Esophagus (tissue), 2 donors: ENCODE measurements around the gene KLHDC1. TPM values are rescaled to one million over a fixed set of nuclear protein-coding genes. Genes with fewer than 3 reads are reported as not detected.
"Not testable (repeated sequence)": the region's sequence is repeated elsewhere in the genome, so short reads cannot be mapped to it uniquely, and the experiment has no call there.

Experiments used
- H3K27ac ChIP-seq, 2 donors: one replicate each; pipeline ENCODE4 v1.5.1; 2013; ENCODE audit warnings: low read depth in 2 of 2, mild to moderate bottlenecking in 2 of 2, inconsistent platforms in 1 of 2, low read length in 1 of 2, moderate library complexity in 1 of 2
- H3K27me3 ChIP-seq, 2 donors: one replicate each; pipeline ENCODE4 v1.6.1; 2013; ENCODE audit warnings: low read length in 2 of 2, control low read depth in 1 of 2, mild to moderate bottlenecking in 1 of 2; ENCODE audit not compliant: insufficient read depth in 2 of 2, control insufficient read depth in 1 of 2
- H3K36me3 ChIP-seq, 2 donors: one replicate each; pipeline ENCODE4 v1.6.1; 2013; ENCODE audit warnings: low read length in 1 of 2; ENCODE audit not compliant: control insufficient read depth in 2 of 2, insufficient read depth in 2 of 2
- H3K4me1 ChIP-seq, 2 donors: one replicate each; pipeline ENCODE4 v1.6.1; 2013; ENCODE audit warnings: low read length in 1 of 2; ENCODE audit not compliant: control insufficient read depth in 2 of 2, insufficient read depth in 2 of 2
- H3K4me3 ChIP-seq, 2 donors: one replicate each; pipeline ENCODE4 v1.5.1; 2013; ENCODE audit warnings: low read length in 2 of 2, mild to moderate bottlenecking in 2 of 2, low read depth in 1 of 2, moderate library complexity in 1 of 2
- H3K9me3 ChIP-seq, 2 donors: one replicate each; pipeline ENCODE4 v1.6.1; 2013; ENCODE audit warnings: mild to moderate bottlenecking in 2 of 2, low read depth in 1 of 2, low read length in 1 of 2, moderate library complexity in 1 of 2; ENCODE audit not compliant: control insufficient read depth in 2 of 2, insufficient read depth in 1 of 2
- WGBS, 2 donors: extraction: QIAGEN DNeasy Blood & Tissue Kit; methylation state at CpG; one replicate each; pipeline ENCODE4 v1.1.7; 2013; 5-methylcytosine and 5-hydroxymethylcytosine counted together
- polyA plus RNA-seq, 2 donors: library from polyadenylated mRNA; stranded (reverse); fragments of 200-250 nt; gene quantifications; one replicate each; pipeline ENCODE4 v1.2.3, GENCODE V29; 2013
- donor health status: healthy with polysubstance abuse.
- donor health status: Bipolar disorder and iron deficiency.

KLHDC1 gene
- polyA plus RNA-seq, 2 donors: 1.0 to 2.3 TPM

DNA sequence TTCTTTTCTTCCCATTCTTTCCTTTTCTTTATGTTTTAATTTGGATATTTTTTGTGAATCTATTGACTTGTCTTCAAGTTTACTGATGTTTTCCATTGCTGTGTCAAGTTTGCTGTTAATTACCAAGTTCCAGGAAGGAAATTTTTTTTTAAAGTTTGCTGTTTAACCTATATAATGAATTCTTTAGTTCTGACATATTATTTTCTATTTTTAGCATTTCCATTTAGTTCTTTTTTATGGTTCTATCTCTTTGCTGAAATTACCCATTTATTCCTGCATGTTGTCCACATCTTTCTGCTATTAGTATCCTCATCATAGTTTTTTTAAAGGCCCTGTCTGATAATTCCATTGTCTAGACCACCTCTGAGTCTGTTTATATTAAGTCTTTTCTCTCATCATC, 27.8 kb downstream of the KLHDC1 start:
- Histone ChIP-seq H3K4me1 (no peaks in the 10 kb centered on the region), H3K4me3 (no peak overlapping the region), H3K9me3 (no peaks in the 10 kb centered on the region), H3K27me3 (no peaks in the 10 kb centered on the region), H3K36me3 (no peaks in the 10 kb centered on the region), H3K27ac (no peak overlapping the region)

DNA sequence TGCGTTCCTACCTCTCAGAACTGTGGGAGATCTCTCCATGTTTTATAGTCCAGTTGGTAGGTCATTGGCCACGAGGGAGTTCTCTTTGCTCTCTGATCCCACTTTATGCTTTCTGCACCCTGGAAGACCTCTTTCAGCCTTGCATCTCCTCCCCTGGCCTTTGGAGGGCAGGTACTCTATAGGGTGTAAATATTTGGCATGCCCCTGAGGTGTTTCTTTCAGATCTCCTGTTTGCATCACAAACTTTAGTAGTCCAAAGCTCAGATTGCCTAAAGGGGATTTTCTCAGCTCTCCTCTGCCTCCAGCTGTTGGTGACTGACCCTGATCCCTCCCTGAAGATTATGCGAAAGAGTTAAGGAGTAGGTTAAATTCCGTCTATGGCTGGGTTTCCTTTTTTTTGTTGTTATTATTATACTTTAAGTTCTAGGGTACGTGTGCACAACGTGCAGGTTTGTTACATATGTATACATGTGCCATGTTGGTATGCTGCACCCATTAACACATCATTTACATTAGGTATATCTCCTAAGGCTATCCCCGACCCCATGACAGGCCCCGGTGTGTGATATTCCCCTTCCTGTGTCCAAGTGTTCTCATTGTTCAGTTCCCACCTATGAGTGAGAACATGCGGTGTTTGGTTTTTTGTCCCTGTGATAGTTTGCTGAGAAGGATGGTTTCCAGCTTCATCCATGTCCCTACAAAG, 29.0 kb downstream of the KLHDC1 start:
- H3K4me1 ChIP-seq: not testable (repeated sequence)
- WGBS, 2 donors: 86 to 90% methylated on average over 9 of the region's 9 CpGs

DNA sequence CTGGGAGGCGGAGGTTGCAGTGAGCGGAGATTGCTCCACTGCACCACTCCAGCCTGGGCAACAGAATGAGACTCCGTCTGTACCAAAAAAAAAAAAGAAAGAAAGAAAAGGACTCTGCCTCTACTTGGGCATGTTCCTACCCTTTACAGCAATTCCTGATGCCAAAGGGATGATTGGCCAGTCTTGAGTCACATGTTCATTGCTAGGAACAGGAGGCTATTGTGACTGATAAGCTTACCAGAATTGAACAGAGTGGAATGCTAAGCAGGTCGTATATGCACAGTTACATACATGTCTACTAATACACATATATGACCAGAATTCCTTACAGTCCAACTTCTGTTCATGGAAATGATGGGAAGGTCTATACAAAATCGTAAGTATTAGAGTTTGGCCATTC, 34.3 kb downstream of the KLHDC1 start:
- Histone ChIP-seq H3K36me3 (no peaks in the 10 kb centered on the region), H3K27ac (no peak overlapping the region), H3K27me3 (no peaks in the 10 kb centered on the region), H3K9me3 (no peaks in the 10 kb centered on the region), H3K4me3 (no peak overlapping the region), H3K4me1 (no peaks in the 10 kb centered on the region)
- WGBS, 2 donors: 80 to 91% methylated on average over 5 of the region's 5 CpGs

More for the DNA sequence above, 29.0 kb downstream of the KLHDC1 start:
- not testable (repeated sequence) for H3K36me3 ChIP-seq, H3K9me3 ChIP-seq, H3K4me3 ChIP-seq, H3K27me3 ChIP-seq, H3K27ac ChIP-seq

DNA sequence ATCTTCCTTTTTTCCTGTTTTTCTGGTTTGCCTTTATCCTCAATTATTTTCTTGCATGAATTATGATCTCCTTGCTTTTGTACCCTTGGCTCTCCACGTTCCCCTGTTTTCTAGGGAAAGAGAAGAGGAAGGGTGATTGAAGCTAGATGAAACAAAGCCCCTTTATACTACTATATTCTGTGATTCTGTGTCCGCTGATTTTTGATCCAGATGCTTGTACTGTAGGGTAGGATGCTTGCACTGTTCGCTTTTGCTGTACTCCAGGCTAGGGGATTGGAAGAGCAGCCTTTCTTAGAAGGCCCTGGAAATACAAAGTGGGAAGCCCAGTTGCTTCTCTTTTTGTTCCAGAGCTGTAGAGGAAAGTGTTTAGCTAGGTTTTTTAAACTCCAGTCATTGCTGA, 40.0 kb downstream of the KLHDC1 start:
- Histone ChIP-seq H3K9me3 (no peaks in the 10 kb centered on the region), H3K27ac (no peak overlapping the region), H3K4me1 (no peaks in the 10 kb centered on the region), H3K36me3 (peaks cover 0 to 6% of the 10 kb centered on the region in 2 donors), H3K27me3 (no peaks in the 10 kb centered on the region), H3K4me3 (no peak overlapping the region)
- 88 to 98% methylated on average over 3 of the region's 3 CpGs for WGBS, 2 donors

DNA sequence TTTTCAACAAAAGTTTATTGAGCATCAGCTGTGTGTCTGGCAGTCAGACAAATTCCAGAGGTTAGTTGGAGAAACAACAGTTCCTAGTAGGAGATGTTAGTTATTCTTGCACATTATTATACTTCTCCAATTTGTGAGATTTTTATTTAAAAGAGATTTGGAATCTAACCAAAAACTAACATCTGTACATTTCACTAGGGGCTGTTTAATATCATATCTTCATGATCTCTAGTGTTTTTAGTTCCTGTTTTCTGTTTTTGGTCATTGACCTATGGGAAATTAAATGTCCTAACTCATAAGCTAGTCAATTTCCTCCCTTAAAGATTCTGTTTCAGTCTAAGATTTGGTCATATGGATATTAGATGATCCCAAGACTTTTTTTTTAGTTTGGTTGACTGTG, 40.9 kb downstream of the KLHDC1 start:
- no peaks in the 10 kb centered on the region for H3K4me1 ChIP-seq
- H3K36me3 ChIP-seq: peaks cover 0 to 6% of the 10 kb centered on the region in 2 donors
- no peak overlapping the region for H3K4me3 ChIP-seq
- H3K9me3 ChIP-seq: no peaks in the 10 kb centered on the region
- H3K27me3 ChIP-seq: no peaks in the 10 kb centered on the region
- H3K27ac ChIP-seq: no peak overlapping the region

DNA sequence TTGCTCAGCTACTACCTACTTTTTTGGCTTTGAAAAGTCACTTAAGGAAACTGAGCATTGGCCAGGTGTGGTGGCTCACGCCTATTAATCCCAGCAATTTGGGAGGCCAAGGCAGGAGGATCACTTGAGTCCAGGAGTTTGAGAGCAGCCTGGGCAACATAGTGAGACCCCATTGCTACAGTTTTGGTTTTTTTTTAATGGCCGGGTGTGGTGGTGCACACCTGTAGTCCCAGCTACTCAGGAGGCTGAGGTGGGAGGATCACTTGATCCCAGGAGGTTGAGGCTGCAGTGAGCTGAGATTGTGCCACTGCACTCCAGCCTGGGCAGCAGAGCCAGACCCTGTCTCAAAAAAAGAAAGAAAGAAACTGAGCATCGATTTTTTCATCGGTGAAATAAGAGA, 42.7 kb downstream of the KLHDC1 start:
- H3K27me3 ChIP-seq, H3K9me3 ChIP-seq, H3K4me1 ChIP-seq, H3K4me3 ChIP-seq, H3K27ac ChIP-seq, H3K36me3 ChIP-seq: not testable (repeated sequence)
- 87 to 99% methylated on average over 4 of the region's 4 CpGs for WGBS, 2 donors

DNA sequence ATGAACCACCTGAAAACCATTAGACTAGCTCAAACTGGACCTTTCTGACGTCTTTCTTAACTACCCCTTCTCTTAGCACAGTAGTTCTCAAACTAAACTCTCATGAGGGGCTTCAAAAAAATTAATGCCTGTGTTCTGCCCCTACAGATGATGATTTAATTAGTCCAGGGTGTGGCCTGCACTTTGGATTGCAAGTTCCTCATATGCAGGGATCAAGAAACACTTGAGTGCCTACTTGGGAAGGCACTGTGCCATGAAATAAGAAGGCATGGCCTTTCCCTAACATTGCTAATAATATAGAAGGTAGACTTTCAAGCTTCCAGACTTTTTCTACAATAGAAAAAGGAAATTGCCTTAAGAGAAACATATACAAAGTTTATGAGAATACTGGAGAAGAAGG, 52.3 kb downstream of the KLHDC1 start:
- Histone ChIP-seq H3K27me3 (no peaks in the 10 kb centered on the region), H3K4me1 (no peaks in the 10 kb centered on the region), H3K36me3 (peaks cover 0 to 3% of the 10 kb centered on the region in 2 donors), H3K9me3 (no peaks in the 10 kb centered on the region), H3K4me3 (no peak overlapping the region), H3K27ac (no peak overlapping the region)
- 88 to 95% methylated on average over 1 of the region's 1 CpG for WGBS, 2 donors

DNA sequence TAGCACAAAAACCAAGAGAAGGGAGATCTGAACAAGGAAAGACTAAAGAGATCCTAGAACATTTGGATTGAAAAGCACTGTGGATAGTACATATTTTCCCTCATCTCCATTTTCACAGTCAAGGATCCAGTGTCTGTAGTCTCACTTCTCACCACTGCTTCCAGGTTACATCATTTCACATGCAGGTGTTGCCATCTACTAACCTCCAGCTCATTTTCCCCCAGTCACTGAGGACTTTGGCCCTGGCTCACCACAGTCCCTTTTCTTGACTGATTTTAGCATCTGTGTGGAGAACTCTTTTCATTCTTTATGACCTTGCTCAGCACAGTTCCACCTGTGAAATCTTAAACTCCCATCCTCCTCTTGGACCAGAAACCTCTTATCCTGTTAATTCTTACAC, 53.6 kb downstream of the KLHDC1 start:
- not testable (repeated sequence) for H3K4me3 ChIP-seq, H3K27ac ChIP-seq, H3K36me3 ChIP-seq, H3K4me1 ChIP-seq, H3K9me3 ChIP-seq, H3K27me3 ChIP-seq

DNA sequence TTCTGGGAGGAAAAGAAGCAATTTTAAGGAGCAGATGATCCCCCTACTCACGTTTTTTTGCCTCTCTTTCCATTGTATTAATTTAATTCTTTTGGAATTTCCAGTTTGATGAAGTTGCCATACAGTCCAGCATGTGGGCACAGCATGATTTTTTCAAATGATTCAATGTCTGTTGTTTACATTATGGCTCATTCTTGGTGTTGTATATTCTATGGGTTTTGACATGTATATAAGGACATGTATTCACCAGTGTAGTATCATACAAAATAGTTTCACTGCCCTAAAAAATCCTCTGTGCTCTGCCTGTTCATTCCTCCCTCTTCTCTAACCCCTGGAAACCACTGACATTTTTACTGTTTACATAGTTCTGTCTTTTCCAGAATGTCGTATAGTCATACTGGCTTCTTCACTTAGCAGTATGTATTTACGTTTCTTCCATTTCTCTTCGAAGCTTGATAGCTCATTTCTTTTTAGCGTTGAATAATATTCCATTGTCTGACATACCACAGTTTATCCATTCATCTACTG, 61.7 kb downstream of the KLHDC1 start:
- Histone ChIP-seq H3K27me3 (no peaks in the 10 kb centered on the region), H3K4me3 (no peak overlapping the region), H3K9me3 (no peaks in the 10 kb centered on the region), H3K27ac (no peak overlapping the region), H3K4me1 (no peaks in the 10 kb centered on the region), H3K36me3 (no peaks in the 10 kb centered on the region)
- WGBS, 2 donors: 55 to 77% methylated on average over 5 of the region's 5 CpGs

DNA sequence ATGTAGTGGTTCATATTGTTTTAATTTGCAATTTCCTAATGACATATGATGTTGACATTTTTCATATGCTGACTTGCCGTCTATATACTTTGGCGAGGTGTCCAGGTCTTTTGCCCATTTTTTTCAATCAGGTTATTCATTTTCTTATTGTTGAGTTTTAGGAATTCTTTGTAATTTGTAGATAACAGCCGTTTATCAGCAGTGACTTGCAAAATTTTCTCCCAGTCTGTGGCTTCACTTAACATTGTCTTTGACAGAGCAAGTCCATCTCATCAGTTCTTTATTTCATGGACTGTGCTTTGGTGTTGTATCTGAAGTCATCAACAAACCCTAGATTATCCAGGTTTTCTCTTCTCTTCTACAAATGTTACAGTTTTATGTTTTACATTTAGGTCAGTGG, 62.5 kb downstream of the KLHDC1 start:
- H3K36me3 ChIP-seq: no peaks in the 10 kb centered on the region
- H3K27ac ChIP-seq: no peak overlapping the region
- no peaks in the 10 kb centered on the region for H3K9me3 ChIP-seq
- no peaks in the 10 kb centered on the region for H3K27me3 ChIP-seq
- no peaks in the 10 kb centered on the region for H3K4me1 ChIP-seq
- WGBS, 2 donors: 84 to 87% methylated on average over 3 of the region's 3 CpGs
- no peak overlapping the region for H3K4me3 ChIP-seq
